HL-60 (cell line): ENCODE measurements around the gene DIAPH2.

Experiments used
- DNase-seq, 2 experiments: peaks; one replicate each; pipeline ENCODE4 v3.0.0-alpha.2; 2010 to 2020; ENCODE audit warnings: low read depth in 1 of 2, low spot score in 1 of 2
- H3K27ac ChIP-seq: fragments of 250-450 bp; sonication (Bioruptor Pico); replicated peaks from 2 replicates; pipeline ENCODE4 v1.5.1; 2020; ENCODE audit warnings: mild to moderate bottlenecking, moderate library complexity
- H3K27me3 ChIP-seq: fragments of 250-450 bp; sonication (Bioruptor Pico); 2 replicates; pipeline ENCODE4 v1.5.1; 2021; ENCODE audit warnings: mild to moderate bottlenecking, moderate library complexity; ENCODE audit not compliant: insufficient read depth, poor library complexity, severe bottlenecking
- H3K4me3 ChIP-seq: replicated peaks from 2 replicates; pipeline ENCODE4 v1.5.1; 2011; ENCODE audit warnings: mild to moderate bottlenecking, control low read depth, low read length; ENCODE audit not compliant: insufficient read depth
- GABPA ChIP-seq: IDR thresholded peaks from 2 replicates; pipeline ENCODE4 v1.6.1; 2012; ENCODE audit warnings: low read depth
- POLR2AphosphoS5 ChIP-seq: IDR thresholded peaks from 2 replicates; pipeline ENCODE4 v1.6.1; 2012; ENCODE audit warnings: low read depth
- SPI1 ChIP-seq: IDR thresholded peaks from 2 replicates; pipeline ENCODE4 v1.6.1; 2012; ENCODE audit warnings: low read depth, mild to moderate bottlenecking, borderline replicate concordance
- TF ChIP-seq, protein P1 (sequence below): IDR thresholded peaks from 2 replicates; pipeline ENCODE4 v1.6.1; 2012; ENCODE audit warnings: low read depth; ENCODE audit not compliant: insufficient replicate concordance
- TF ChIP-seq, protein P2 (sequence below): IDR thresholded peaks from one replicate; pipeline ENCODE4 v1.5.1; 2011; ENCODE audit warnings: low read length, control low read depth, inconsistent platforms; ENCODE audit not compliant: insufficient read depth

Gene DIAPH2

DNA sequence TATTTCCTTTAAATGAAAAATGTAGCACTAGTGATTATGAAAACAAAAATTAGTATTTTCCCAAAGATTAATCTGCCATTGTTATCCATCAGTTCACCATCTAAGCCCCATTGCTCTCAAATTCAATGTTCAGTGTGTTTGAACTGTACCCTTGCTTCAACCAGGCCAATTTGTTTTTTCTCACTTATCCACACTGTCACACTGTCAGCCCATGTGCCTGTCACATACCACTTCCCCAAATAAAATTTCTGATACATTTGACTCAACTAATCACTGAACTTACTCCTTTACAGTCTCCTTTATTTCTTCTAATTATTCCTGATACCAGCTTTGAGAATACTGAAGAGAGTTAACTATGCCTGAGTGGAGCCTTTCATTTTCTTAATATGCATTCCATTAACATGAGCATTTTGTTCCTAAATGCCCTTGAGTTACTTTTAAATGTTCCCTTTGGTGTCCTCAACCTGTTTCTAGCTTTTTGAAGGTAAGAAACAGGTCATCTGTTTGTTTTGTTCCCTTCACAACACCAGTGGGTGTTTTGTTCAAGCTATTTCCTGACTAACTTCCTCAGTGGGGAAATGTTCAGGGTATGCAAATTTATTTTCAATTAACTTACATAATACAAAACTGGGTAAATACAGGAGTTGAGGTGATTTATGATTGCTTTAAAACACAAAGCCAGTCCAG lies 316.2 kb downstream of the DIAPH2 start:
- H3K27me3 ChIP-seq = no peaks in the 10 kb centered on the region
- no peak for DNase-seq
- H3K27ac ChIP-seq = no peak overlapping the region
- no peak overlapping the region for H3K4me3 ChIP-seq
- TF ChIP-seq, protein P1, sequence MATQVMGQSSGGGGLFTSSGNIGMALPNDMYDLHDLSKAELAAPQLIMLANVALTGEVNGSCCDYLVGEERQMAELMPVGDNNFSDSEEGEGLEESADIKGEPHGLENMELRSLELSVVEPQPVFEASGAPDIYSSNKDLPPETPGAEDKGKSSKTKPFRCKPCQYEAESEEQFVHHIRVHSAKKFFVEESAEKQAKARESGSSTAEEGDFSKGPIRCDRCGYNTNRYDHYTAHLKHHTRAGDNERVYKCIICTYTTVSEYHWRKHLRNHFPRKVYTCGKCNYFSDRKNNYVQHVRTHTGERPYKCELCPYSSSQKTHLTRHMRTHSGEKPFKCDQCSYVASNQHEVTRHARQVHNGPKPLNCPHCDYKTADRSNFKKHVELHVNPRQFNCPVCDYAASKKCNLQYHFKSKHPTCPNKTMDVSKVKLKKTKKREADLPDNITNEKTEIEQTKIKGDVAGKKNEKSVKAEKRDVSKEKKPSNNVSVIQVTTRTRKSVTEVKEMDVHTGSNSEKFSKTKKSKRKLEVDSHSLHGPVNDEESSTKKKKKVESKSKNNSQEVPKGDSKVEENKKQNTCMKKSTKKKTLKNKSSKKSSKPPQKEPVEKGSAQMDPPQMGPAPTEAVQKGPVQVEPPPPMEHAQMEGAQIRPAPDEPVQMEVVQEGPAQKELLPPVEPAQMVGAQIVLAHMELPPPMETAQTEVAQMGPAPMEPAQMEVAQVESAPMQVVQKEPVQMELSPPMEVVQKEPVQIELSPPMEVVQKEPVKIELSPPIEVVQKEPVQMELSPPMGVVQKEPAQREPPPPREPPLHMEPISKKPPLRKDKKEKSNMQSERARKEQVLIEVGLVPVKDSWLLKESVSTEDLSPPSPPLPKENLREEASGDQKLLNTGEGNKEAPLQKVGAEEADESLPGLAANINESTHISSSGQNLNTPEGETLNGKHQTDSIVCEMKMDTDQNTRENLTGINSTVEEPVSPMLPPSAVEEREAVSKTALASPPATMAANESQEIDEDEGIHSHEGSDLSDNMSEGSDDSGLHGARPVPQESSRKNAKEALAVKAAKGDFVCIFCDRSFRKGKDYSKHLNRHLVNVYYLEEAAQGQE = no peak
- TF ChIP-seq SPI1 (no peak), POLR2AphosphoS5 (no peak), GABPA (no peak)
- TF ChIP-seq, protein P2, sequence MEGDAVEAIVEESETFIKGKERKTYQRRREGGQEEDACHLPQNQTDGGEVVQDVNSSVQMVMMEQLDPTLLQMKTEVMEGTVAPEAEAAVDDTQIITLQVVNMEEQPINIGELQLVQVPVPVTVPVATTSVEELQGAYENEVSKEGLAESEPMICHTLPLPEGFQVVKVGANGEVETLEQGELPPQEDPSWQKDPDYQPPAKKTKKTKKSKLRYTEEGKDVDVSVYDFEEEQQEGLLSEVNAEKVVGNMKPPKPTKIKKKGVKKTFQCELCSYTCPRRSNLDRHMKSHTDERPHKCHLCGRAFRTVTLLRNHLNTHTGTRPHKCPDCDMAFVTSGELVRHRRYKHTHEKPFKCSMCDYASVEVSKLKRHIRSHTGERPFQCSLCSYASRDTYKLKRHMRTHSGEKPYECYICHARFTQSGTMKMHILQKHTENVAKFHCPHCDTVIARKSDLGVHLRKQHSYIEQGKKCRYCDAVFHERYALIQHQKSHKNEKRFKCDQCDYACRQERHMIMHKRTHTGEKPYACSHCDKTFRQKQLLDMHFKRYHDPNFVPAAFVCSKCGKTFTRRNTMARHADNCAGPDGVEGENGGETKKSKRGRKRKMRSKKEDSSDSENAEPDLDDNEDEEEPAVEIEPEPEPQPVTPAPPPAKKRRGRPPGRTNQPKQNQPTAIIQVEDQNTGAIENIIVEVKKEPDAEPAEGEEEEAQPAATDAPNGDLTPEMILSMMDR = no peak

DNA sequence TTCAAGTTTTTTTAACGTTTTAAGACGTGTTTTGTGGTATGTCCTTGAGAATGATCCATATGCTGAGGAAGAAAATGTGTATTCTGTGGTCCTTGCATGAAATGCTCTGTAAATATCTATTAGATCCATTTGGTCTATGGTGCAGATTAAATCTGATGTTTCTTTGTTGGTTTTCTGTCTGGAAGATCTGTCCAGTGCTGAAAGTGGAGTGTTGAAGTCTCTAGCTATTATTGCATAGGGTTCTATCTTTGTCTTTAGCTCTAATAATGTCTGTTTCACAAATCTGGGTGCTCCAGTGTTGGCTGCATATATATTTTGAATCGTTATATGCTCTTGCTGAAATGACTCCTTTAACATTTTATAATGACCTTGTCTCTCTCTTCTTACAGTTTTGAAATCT lies 321.5 kb downstream of the DIAPH2 start:
- no peak for DNase-seq
- H3K4me3 ChIP-seq = no peak overlapping the region
- H3K27me3 ChIP-seq = no peaks in the 10 kb centered on the region
- H3K27ac ChIP-seq = no peak overlapping the region
- TF ChIP-seq GABPA (no peak), SPI1 (no peak), POLR2AphosphoS5 (no peak)
- TF ChIP-seq, protein P2 = no peak
- TF ChIP-seq, protein P1 = peak; percentile 86

DNA sequence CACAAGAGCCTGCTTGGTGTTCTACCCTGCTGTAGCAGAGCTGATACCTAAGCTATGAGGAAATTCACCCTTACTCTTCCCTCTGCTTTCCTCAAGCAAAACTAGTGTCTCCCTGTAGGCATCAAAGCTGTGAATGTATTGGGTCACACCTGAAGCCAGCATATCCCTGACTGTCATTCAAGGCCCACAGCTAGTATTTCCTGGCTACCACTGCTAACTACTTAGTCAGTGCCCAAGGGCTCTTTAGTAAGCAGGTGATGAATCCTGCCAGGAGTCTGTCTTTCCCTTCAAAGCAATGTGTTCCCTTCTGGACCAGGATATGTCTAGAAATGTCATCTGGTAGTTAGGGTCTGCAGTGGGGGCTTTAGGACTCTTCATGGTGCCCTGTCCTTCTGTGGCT lies 324.7 kb downstream of the DIAPH2 start:
- TF ChIP-seq, protein P2 = no peak
- TF ChIP-seq SPI1 (no peak), POLR2AphosphoS5 (no peak)
- TF ChIP-seq, protein P1 = no peak
- no peak overlapping the region for H3K4me3 ChIP-seq
- DNase-seq = no peak
- no peaks in the 10 kb centered on the region for H3K27me3 ChIP-seq
- H3K27ac ChIP-seq = no peak overlapping the region
